NCI-H82 (cell line): ENCODE data around the gene SNUPN.
"Not testable (repeated sequence)": the region's sequence is repeated elsewhere in the genome, so short reads cannot be mapped to it uniquely, and the experiment has no call there.

Source experiments
- DNase-seq: peaks from one replicate; lab custom pipeline; 2025; lab: John Stamatoyannopoulos, UW

Gene SNUPN

GRCh38 chr15:75637245-75638009, 11.9 kb upstream of the SNUPN start:
- DNase-seq: no peak

DNA sequence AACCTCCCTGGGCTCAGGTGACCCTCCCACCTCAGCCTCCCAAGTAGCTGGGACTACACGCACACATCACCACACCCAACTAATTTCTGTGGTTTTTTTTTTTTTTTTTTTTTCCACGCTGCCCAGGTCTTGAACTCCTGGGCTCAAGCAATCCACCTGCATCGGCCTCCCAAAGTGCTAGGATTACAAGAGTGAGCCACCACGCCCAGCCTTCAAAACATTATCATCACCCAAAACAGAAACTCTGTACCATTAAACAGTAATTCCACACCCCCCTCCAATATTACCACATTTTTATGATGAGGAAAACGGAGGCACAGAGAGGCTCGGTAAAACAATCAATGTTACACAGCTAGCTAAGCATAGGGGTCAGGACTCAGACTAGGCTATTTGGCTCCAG, 10.5 kb upstream of the SNUPN start:
- no peak for DNase-seq

DNA sequence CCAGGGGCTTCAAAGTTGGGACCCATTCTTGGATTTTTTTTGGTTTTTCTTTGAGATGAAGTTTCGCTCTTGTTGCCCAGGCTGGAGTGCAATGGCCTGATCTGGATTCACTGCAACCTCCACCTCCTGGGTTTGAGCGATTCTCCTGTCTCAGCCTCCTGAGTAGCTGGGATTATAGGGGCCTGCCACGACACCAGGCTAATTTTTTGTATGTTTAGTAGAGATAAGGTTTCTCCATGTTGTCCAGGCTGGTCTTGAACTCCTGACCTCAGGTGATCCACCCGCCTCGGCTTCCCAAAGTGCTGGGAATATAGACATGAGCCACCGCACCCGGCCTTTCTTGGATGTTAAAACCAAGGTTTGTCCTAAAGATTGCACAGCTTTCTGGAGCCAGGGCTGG, 8.4 kb upstream of the SNUPN start:
- DNase-seq: not testable (repeated sequence)

DNA sequence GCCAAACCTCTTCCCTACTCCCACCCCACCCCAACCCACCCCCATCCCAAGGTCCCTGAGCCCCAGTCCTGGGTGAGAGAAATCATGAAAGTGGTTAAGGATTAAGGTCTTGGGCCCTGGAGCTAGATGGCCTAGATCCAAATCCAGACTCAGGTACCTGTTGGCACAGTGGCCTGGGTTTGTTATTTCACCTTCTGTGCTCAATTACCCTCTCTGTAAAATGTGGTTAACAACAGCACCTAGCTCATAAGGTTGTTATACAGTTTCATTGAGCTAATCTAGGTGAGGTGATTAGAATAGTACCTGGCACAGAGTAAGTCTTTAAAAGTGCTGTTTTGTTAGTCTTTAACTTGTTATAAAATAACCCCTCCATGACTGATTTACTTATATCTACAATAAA, 6.4 kb upstream of the SNUPN start:
- DNase-seq: no peak

DNA sequence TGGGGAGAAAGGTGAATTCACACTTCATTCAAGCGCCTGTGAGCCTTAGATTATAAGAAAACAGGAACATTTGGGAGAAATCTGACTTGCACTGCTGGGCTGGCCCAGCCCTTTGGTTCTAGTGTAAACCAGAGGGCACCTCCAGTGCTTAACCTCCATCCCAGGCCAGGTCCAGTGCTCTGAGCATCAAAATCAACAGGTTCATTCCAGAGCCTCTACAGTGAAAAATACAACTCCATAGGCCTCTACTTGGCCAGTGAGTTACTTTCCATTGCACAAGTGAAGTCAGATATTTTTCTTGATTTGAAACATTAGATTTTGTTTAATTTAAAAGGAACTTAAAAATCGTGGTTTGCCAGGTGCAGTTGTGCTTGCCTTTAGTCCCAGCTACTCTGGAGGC, 3.0 kb downstream of the SNUPN start:
- no peak for DNase-seq

DNA sequence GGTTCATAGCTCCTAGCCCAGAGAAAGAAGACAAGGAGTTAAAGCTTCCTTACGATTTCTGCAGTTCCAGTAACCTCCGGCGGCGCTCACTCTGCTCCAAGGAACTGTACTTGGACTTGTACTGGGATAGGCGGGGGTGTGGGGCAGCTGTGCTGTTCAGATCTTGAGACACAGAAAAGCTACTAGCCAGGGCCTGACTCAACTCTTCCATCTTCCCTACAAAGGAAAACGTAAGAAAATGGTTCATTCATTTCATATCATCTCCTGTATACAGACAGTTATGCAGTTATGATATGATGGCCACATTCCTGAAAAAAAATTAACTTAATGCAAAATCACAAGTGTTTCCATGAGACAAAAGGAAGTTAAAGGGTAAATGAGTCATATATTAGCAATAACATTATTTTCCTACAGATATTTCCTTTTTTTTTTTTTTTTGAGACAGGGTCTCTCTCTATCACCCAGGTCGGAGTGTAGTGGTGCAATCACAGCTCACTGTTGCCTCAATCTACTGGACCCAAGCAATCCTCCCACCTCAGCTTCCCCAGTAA, 4.6 kb downstream of the SNUPN start:
- no peak for DNase-seq

GRCh38 chr15:75620058-75620820, 5.3 kb downstream of the SNUPN start:
- DNase-seq: no peak

DNA sequence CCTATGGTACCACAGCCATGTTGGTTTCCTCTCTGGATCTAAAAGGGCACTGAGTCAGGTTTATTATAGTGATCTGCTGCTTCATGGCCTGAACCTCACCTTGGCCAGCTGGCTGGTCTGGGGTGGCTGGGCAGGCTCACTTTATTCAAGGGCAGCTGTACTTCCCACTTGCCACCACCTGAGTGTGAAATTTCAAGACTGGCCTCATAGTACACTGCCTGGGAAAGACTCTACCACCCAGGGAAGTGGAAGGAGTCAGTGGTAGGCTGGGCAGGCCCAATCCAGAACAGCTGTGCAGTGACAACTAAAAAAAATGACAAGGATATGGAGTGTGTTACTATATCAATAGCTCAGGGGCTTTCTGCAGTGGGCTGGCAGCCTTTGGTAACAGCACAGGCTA, 8.8 kb downstream of the SNUPN start:
- DNase-seq: no peak

DNA sequence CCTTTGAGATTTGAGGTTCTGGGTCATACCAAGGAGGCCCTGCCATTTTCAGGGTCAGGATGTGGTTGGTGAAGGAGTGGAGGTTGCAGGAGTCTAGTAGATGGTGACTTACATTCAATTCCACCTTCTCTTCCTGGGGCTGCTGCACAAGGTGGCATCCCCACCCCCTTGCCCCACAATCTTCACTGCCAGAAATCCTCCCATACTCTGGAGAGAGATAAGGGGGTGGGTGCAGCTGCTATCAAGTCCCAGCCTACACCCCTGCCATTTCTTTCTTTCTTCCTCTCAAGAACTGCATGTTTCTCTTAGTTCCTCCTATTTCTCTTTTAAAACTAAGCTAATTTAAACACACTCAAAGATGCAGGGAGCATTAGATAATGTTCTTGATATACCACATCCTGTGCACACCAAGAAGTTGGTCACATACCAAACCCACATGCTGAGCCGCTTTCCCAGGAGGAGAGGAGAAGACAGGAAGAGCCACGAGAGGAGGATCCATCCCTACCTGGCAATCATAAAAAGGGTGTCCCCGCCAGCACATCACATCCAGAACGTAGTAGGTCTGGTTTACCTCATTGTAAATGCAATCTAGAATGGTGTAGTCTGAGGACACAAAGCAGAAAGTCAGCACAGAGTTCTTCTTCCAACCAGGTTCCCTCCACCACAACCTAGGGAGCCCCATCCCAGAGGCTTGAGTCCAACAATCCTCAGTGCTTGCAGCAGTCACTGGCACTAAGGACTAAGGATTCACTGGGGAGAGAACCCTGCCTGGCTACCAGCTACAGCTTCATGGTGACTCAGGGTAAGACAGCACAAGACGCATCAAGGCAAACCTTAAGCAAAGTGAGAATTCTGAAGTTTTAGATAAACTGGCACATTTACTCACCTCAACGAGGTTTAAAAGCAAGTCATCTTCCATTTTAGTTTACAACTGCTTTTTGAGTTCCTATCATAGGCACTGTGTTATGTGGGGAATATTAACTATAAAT, 18.5 kb downstream of the SNUPN start:
- no peak for DNase-seq

GRCh38 chr15:75606026-75606425, 19.5 kb downstream of the SNUPN start:
- no peak for DNase-seq

DNA sequence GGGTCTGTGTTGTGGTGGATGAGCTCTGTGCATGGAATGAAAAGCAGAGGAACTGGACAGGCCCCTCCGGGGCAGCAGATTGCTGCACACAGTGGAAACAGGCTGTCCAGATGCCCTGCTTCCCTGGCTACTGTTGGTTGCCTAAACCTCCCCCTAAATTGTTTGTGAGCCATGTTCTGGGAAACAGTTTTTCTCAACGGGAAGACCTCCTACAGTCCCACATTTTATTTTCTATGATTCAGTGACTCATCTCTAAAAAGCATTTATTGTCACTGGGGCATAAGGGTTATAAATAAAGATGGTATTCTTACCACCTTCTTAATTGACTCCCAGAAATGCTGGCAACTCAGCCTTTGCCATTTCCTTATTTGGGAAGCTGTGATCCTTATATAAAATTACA, 26.1 kb downstream of the SNUPN start:
- DNase-seq: no peak

DNA sequence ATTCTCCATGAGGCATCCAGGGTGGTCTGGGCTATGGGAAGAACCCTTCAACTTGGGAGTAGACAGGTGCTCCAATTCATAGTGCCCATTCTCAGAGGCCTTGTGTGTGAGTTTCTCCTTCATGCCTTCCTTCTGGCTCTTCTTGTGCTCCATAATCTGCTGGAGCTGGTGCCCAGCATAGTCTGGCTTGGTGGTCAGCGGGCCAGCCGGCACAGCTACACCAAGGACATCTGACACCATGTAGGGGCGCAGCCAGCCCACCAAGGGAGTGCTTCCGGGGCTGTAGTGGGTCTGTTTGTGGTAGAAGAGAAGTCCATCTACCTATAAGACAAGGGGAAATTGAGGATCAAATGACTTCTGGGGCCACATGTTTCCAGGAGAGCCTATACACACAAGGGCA, 27.2 kb downstream of the SNUPN start:
- no peak for DNase-seq

DNA sequence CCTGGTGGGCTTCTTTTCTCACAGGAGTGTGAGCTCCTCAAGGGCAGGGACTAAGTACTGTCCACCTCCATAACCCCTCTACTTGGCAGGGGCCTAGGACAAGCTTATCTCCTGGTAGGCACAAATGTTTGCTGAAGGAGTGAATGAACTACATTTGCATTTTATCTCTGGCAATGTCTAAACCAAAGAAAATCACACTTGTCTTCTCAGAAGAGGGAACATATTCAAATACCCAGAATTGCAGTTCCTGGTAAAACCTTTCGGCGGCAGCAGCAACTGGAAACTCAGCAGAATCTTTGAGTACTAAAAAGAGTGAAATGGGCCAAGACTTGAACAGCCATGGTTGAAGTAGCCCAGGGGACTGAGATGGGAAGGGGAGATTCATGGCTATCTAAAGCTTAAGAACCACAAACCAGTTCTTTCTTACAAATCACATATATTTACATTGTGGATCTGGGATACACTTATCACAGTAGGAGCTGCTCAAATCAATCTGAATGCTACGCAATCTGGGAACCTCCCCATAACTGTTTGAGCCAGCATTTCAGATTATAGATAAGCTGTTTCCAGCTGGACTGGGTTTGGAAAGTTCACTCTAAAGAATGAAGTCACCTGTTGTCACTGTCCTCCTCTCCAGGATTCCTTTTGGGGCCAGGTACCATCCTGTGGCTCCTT, 27.7 kb downstream of the SNUPN start:
- DNase-seq: no peak

DNA sequence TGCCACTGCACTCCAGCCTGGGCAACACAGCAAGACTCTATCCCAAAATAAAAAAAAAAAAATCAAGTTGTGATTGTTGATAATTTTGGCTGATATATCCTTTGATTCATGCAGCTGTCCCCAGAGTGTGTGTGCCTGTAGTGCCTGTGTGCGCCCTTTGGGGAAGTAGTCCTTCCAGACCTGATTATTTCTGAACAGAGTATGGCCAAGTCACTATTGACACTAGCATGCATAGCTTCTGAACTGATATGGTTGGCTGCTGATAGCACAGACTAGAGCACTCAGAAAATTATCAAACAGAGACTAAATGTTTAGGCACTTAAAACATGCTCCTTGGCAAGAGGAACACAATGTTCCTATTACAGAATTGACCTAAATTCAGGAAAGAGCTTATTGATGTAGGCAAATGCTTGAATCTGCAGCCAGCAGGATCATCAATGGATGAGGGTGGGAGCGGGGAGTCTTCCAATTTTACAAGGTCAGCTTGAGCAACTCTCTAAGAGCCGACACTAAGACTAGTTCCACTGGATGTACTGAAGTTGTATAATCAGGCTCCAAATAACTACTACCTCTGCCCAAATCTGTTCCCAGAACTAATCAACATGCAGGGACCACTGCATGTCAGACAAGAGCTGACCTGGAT, 28.7 kb downstream of the SNUPN start:
- no peak for DNase-seq

DNA sequence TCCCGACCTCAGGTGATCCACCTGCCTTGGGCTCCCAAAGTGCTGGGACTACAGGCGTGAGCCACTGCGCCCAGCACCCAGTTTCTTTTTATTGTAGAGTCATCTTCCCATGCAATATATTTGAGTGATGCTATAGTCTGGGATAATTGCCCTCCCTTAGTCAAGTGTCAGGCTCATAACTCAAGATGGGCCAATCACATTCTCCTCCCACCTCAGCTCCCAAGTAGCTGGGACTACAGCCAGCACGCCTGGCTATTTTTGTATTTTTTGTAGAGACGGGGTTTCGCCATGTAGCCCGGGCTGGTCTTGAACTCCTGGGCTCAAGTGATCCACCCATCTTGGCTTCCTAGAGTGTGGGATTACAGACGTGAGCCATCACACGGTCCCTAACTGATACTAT, 31.2 kb downstream of the SNUPN start:
- no peak for DNase-seq

DNA sequence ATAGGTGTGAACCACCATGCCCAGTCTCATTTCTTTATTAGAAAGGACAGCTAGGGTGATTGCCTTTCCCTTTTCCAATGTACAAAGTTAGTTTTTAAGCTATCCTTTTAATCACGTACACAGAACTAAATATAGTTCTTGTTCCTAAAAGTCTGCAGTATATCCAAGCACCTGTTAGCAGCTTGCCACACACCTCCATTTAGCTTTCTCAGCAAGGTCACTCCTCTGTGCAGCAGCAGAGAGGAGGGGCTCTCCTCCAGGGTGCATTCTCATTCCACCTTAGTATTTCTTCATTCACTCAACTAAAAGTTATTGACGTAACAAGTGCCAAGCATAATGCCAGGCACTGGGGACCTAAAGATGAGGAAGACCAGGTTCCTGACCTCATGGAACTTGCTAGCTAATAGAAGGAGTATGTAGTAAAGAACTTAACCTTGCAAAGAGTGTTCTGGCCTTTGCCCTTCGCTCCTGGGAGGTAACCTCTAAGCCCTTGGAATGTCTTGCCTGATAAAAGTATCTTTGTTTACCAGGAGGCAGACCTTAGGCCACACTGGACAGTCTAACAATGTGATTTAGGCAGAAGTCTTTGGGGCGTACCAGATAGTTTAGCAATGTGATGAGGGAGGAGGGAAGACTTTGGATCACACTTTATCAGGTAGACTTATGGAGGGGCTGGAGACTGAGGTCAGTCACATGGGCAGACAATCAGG, 33.7 kb downstream of the SNUPN start:
- no peak for DNase-seq

DNA sequence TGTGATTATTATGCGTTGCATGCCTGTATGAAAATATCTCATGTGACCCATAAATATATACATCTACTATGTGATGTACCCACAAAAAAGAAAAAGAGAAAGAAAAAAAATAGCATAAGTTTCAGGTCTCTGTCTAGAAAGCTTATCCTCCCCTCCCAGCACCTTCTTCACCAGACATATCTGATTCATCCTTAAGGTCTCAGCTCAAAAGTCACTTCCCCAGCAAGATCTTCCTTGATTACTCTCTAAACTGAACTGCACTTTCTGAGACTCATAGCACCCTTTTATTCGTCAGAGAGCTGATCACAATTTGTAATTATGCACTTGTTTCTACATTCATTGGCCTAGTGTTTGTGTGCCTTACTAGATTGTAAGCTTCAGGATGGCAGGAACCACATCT, 35.3 kb downstream of the SNUPN start:
- DNase-seq: no peak

DNA sequence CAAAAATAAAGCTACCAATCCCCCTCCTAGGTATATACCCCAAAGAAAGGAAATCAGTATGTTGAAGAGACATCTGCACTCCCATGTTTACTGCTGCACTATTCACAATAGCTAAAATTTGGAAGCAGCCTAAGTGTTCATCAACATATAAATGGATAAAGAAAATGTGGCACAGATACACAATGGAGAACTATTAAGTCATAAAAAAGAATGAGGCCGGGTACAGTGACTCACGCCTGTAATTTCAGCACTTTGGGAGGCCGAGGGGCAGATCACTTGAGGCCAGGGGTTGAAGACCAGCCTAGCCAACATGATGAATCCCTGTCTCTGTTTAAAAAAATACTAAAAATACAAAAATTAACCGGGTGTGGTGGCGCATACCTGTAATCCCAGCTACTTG, 36.5 kb downstream of the SNUPN start:
- no peak for DNase-seq

DNA sequence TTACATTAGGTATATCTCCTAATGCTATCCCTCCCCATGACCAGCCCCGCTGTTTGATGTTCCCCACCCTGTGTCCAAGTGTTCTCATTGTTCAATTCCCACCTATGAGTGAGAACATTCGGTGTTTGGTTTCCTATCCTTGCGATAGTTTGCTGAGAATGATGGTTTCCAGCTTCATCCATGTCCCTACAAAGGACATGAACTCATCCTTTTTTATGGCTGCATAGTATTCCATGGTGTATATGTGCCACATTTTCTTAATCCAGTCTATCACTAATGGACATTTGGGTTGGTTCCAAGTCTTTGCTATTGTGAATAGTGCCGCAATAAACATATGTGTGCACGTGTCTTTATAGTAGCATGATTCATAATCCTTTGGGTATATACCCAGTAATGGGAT, 39.1 kb downstream of the SNUPN start:
- DNase-seq: not testable (repeated sequence)

DNA sequence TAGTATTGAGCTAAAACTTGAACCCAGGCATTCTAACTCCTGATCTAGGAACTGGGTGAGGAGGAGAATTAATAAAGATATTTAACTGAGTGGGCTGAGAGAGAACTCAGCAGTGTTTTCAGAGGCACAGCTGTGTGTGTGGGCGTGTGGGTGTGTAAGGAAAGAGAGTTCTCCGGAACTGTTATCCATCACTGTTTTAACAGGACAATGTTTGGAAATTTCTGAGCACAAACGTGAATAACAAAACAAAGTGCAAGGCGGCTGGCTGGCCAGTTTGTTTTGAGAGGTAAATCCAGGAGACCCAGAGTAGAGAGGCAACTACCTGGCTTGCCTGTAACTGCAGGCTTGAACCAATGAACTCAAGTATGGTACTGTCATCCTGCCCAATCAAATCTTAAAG, 41.4 kb downstream of the SNUPN start:
- no peak for DNase-seq
